Glomerular visceral epithelial cell (primary cell): ENCODE measurements around the gene AP5S1.
"Not testable (repeated sequence)": the region's sequence is repeated elsewhere in the genome, so short reads cannot be mapped to it uniquely, and the experiment has no call there.

Source experiments
- DNase-seq: peaks from one replicate; pipeline ENCODE4 v3.0.0-alpha.2; 2016; ENCODE audit errors: extremely low spot score

The AP5S1 gene

GRCh38 chr20:3812975-3813847, 7.1 kb upstream of the AP5S1 start:
- no peak for DNase-seq

DNA sequence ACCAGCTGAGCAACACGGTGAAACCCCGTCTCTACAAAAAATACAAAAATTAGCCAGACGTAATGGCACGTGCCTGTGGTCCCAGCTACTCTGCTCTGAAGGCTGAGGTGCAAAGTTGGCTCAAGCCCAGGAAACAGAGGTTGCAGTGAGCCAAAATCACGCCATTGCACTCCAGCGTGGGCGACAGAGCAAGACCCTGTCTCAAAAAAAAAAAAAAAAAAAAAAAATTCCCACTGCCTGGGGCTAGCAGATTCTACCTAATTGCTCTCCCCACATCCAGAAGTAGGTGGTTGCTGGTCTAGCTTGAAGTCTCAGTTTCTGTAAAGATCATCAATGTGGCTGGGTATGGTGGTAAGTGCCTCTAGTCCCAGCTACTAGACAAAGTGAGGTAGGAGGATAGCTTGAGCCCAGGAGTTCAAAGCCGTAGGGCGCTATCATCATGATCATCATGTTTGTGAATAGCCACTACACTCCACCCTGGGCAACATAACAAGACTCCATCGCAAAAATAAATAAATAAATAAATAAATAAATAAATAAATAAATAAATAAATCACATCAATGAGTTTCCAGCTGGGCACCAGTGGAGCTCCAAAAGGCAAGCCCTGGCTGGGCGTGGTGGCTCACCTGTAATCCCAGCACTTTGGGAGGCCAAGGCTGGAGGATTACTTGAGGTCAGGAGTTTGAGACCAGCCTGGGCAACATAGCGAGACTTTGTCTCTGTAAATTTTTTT, 6.3 kb upstream of the AP5S1 start:
- no peak for DNase-seq

DNA sequence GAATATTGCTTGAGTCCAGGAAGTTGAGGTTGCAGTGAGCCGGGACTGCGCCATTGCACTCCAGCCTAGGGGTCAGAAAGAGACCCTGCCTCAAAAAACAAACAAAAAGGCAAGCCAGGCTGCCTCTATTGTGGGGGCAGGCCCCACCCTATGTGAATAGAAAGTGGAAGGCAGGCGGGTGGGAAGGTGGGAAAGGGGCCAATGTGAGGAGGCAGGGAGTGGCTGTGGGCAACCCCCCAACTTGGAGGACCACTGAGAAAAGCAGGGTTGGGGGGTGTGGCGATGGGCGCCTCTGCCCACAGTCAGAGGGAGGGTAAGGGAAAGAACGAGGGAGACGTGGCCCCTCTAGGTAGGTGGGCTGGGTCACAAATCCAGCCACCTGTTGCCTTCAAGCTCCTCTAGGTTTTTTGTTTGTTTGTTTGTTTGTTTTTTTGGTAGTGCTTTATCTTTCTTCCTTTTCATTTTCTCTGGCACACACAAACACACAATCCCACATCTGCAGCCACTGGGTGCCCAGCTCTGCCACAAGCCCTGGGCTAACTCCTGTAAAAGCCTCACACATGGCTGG, 5.3 kb upstream of the AP5S1 start:
- no peak for DNase-seq

- DNase-seq = no peak
Measured at GRCh38 chr20:3815703-3816315, 4.5 kb upstream of the AP5S1 start.

GRCh38 chr20:3818155-3819151, 1.9 kb upstream of the AP5S1 start:
- DNase-seq = peak; percentile 88

DNA sequence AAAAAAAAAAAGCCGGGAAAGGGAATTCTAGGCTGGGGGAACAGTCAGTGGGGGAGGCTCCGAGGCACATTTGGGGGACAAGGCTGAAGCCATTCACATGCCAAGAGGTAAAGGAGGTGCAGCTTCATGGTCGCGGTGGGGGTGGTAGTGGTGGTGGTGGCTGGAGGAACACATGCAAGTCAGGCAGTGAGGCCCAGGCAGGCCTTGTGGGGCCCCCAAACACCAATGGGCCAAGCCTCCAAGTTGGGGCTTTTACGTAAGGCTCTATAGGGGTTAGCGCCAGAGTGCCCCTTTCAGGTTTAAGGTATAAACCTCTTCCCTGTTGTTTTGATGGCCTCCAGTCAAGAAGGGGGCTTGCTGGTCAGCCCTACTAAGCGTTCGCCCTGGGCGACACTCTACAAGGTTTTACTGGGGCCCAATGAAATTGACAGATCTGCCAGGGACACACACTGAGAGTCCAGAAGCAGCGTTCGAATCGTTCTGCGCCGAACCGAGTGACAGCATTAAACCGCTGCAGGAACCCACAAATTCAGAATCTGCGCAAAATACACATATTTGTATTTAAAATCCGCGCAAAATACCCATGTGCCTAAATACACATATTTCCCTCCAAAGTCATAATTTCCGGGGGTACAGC, 818 bp upstream of the AP5S1 start:
- no peak for DNase-seq

GRCh38 chr20:3820901-3821727, 767 bp downstream of the AP5S1 start:
- DNase-seq = no peak

GRCh38 chr20:3821996-3822395, 1.6 kb downstream of the AP5S1 start:
- no peak for DNase-seq

GRCh38 chr20:3823881-3824280, 3.5 kb downstream of the AP5S1 start:
- DNase-seq = no peak

DNA sequence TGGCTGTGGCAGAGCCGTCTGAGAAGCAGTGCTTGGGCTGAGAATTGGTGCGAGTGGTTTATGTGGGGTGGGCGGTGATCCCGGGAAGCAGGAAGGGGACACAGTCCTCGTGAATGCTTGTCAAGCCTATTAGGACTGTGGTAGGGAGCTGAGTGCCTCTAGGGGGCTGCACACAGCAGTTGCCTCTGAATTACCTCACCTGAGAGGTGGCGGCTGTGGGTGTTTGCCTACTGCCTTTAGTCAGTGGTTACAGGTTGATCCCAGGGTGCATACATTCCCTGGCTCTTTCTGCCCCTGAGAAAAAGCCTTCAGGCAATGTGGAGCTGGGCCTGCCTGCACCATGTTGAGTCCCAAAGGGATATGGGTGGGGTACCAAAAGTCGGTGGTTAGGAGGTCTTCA, 5.2 kb downstream of the AP5S1 start:
- no peak for DNase-seq

- no peak for DNase-seq
Measured at GRCh38 chr20:3826420-3826819, 6.1 kb downstream of the AP5S1 start.

GRCh38 chr20:3828798-3829197, 8.5 kb downstream of the AP5S1 start:
- no peak for DNase-seq

- DNase-seq = not testable (repeated sequence)
Measured at GRCh38 chr20:3829891-3830290, 9.5 kb downstream of the AP5S1 start.

GRCh38 chr20:3836132-3836531, 15.8 kb downstream of the AP5S1 start:
- DNase-seq = no peak

- no peak for DNase-seq
Measured at GRCh38 chr20:3839328-3839727, 19.0 kb downstream of the AP5S1 start.

DNA sequence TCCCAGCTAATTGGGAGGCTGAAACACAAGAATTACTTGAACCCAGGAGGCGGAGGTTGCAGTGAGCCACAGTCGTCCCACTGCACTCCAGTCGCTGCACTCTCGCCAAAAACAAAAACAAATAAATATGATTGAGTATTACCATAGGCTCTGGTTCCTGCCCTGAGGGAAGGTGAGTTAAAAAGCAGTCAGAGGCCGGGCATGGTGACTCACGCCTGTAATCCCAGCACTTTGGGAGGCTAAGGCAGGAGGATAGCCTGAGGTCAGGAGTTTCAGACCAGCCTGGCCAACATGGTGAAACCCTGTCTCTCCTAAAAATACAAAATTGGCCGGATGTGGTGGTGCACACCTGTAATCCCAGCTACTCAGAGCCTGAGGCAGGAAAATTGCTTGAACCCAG, 19.9 kb downstream of the AP5S1 start:
- not testable (repeated sequence) for DNase-seq

- no peak for DNase-seq
Measured at GRCh38 chr20:3842348-3842930, 22.1 kb downstream of the AP5S1 start.

- no peak for DNase-seq
Measured at GRCh38 chr20:3843490-3843889, 23.1 kb downstream of the AP5S1 start.

DNA sequence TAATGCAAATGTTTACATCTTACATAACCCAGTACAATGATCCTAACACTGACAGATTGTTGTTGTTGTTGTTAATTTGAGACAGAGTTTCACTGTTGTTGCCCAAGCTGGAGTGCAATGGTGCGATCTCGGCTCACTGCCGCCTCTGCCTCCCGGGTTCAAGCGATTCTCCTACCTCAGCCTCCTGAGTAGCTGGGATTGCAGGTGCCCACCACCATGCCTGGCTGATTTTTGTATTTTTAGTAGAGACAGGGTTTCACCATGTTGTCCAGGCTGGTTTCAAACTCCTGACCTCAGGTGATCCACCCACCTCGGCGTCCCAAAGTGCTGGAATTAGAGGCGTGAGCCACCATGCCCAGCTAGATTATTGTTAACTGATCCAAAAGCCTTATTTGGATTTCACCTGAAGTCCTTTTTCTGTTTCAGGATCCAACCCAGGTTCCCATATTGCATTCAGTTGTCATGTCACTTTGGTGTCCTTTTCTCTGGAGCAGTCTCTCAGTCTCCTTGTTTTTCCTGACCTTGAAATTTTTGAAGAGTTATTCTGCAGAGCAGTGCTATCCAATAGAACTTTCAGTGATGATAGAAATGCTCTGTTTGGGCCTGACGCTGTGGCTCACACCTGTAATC, 23.8 kb downstream of the AP5S1 start:
- not testable (repeated sequence) for DNase-seq
